Peyer's patch (tissue), 4 donors: Measurements from ENCODE around the gene SHC4. TPM values are rescaled to one million over a fixed set of nuclear protein-coding genes. Genes with fewer than 3 reads are reported as not detected.

Source experiments
- DNase-seq, 3 donors: peaks; one replicate each; pipeline ENCODE4 v3.0.0-alpha.2; 2017 to 2019
- H3K27ac ChIP-seq, 4 donors: fragments of 200-600 bp; sonication (generic); one replicate each; pipeline ENCODE4 v1.5.1; 2016 to 2019
- H3K27me3 ChIP-seq, 2 donors: fragments of 200-600 bp; sonication (generic); one replicate each; pipeline ENCODE4 v1.5.1; 2019
- H3K36me3 ChIP-seq, 3 donors: fragments of 200-600 bp; sonication (generic); one replicate each; pipeline ENCODE4 v1.5.1; 2016 to 2019
- H3K4me1 ChIP-seq, 4 donors: fragments of 200-600 bp; sonication (generic); one replicate each; pipeline ENCODE4 v1.5.1; 2016 to 2019
- H3K4me3 ChIP-seq, 4 donors: fragments of 200-600 bp; sonication (generic); 1 replicate in 3 of 4; 2 replicates in 1 of 4; pipeline ENCODE4 v1.5.1; 2016 to 2019; ENCODE audit warnings: mild to moderate bottlenecking in 1 of 4
- H3K9me3 ChIP-seq, 4 donors: fragments of 200-600 bp; sonication (generic); one replicate each; pipeline ENCODE4 v1.5.1; 2016 to 2019; ENCODE audit warnings: mild to moderate bottlenecking in 1 of 4
- POLR2A ChIP-seq, 2 donors: fragments of 450-650 bp; IDR thresholded peaks; one replicate each; pipeline ENCODE4 v1.5.1; 2017; ENCODE audit warnings: antibody characterized with exemption in 2 of 2, mild to moderate bottlenecking in 2 of 2, moderate library complexity in 2 of 2
- total RNA-seq, 4 donors: library from RNA; depleted of rRNA; stranded (reverse); fragments of >200 nt; gene quantifications; one replicate each; pipeline ENCODE4 v1.1.0, GENCODE V29; 2016
- TF ChIP-seq, protein P1 (sequence below), 6 experiments: fragments of 450-650 bp in 4 of 6; fragments of 200-600 bp in 2 of 6; sonication (generic) in 1 of 6; IDR thresholded peaks; one replicate each; pipeline ENCODE4 v1.5.1; 2017 to 2019; ENCODE audit warnings: antibody characterized with exemption in 6 of 6, mild to moderate bottlenecking in 3 of 6, moderate library complexity in 1 of 6

SHC4 gene
- total RNA-seq, 4 donors from 2014 or later = 0.66 TPM; not detected in 3

- peak; percentile 85 to 97 (median 91) for DNase-seq
- peak in 1 of 2 donors; percentile 63 for TF ChIP-seq POLR2A (IDR thresholded peaks at IDR 0.05)
- TF ChIP-seq, protein P1, sequence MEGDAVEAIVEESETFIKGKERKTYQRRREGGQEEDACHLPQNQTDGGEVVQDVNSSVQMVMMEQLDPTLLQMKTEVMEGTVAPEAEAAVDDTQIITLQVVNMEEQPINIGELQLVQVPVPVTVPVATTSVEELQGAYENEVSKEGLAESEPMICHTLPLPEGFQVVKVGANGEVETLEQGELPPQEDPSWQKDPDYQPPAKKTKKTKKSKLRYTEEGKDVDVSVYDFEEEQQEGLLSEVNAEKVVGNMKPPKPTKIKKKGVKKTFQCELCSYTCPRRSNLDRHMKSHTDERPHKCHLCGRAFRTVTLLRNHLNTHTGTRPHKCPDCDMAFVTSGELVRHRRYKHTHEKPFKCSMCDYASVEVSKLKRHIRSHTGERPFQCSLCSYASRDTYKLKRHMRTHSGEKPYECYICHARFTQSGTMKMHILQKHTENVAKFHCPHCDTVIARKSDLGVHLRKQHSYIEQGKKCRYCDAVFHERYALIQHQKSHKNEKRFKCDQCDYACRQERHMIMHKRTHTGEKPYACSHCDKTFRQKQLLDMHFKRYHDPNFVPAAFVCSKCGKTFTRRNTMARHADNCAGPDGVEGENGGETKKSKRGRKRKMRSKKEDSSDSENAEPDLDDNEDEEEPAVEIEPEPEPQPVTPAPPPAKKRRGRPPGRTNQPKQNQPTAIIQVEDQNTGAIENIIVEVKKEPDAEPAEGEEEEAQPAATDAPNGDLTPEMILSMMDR (IDR thresholded peaks at IDR 0.05) = no peak
- H3K27ac ChIP-seq = peak within 1 kb of the TSS; percentile 57 to 93 (median 82)
- no peaks in the 10 kb centered on the region for H3K9me3 ChIP-seq
- no peaks in the 10 kb centered on the region for H3K27me3 ChIP-seq
- no peaks in the 10 kb centered on the region for H3K36me3 ChIP-seq
- peak within 1 kb of the TSS; percentile 51 to 84 (median 68) for H3K4me3 ChIP-seq
- peaks cover 0 to 14% (median 0%) of the 10 kb centered on the region in 4 donors for H3K4me1 ChIP-seq
Measured at GRCh38 chr15:48877630-48878595, 85.8 kb downstream of the SHC4 start, which contains the start of gene EID1. TSS of gene EID1 (plus strand) at chr15:48878134. CDS start at chr15:48878177, 43 bp downstream.

GRCh38 chr15:48876057-48876456 is 87.7 kb downstream of the SHC4 start:
- no peak for TF ChIP-seq POLR2A (IDR thresholded peaks at IDR 0.05)
- no peaks in the 10 kb centered on the region for H3K36me3 ChIP-seq
- no peaks in the 10 kb centered on the region for H3K9me3 ChIP-seq
- no peak overlapping the region for H3K27ac ChIP-seq
- no peaks in the 10 kb centered on the region for H3K27me3 ChIP-seq
- no peak overlapping the region for H3K4me3 ChIP-seq
- peaks cover 0 to 14% (median 0%) of the 10 kb centered on the region in 4 donors for H3K4me1 ChIP-seq
- no peak for DNase-seq

GRCh38 chr15:48875241-48875960 is 88.3 kb downstream of the SHC4 start:
- H3K27me3 ChIP-seq = no peaks in the 10 kb centered on the region
- H3K9me3 ChIP-seq = no peaks in the 10 kb centered on the region
- TF ChIP-seq, protein P1 (IDR thresholded peaks at IDR 0.05) = no peak
- TF ChIP-seq POLR2A (IDR thresholded peaks at IDR 0.05) = no peak
- no peaks in the 10 kb centered on the region for H3K36me3 ChIP-seq
- no peak overlapping the region for H3K4me3 ChIP-seq
- no peak for DNase-seq
- H3K4me1 ChIP-seq = peaks cover 0 to 14% (median 0%) of the 10 kb centered on the region in 4 donors
- no peak overlapping the region for H3K27ac ChIP-seq

DNA sequence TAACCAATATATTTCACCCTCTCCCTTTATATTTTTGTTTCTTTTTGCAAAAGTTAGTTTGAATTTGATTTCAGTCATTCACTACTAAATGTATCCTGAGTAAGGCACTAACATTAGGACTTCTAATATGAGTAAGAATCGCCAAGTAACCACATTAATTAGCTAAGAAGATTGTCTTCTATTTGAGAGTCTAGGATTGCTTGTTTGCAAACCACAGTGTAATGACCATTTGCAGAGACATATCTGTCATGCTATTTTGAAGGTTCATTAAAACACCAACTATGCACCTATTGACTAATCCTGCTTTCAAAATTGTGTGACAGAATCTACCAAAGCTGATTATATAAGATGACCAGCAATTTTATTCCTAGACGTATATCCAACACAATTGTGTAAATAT is 91.1 kb downstream of the SHC4 start:
- TF ChIP-seq, protein P1 (IDR thresholded peaks at IDR 0.05) = no peak
- no peak for TF ChIP-seq POLR2A (IDR thresholded peaks at IDR 0.05)
- no peak for DNase-seq
- no peak overlapping the region for H3K4me3 ChIP-seq
- H3K9me3 ChIP-seq = no peaks in the 10 kb centered on the region
- H3K4me1 ChIP-seq = no peaks in the 10 kb centered on the region
- no peaks in the 10 kb centered on the region for H3K27me3 ChIP-seq
- H3K27ac ChIP-seq = no peak overlapping the region
- no peaks in the 10 kb centered on the region for H3K36me3 ChIP-seq

DNA sequence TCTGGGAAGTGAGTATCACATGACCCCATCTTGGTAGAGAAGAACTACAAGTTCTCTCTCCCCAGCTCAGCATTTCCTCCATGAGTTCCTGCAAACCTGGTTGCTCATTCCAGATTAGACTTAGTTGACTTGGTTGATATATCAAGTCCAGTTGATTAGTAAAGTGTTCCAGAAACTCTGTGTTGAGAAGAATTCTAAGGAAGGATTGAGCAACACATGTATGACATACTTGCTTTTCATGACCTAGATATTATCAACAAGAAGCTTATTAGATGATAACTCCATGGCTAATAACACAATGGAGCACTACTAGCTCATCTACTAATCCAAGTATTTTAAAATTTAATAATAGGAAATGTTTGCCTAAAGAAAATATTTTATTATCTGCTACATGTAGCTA is 92.2 kb downstream of the SHC4 start:
- no peak overlapping the region for H3K27ac ChIP-seq
- H3K4me3 ChIP-seq = no peak overlapping the region
- no peaks in the 10 kb centered on the region for H3K27me3 ChIP-seq
- H3K9me3 ChIP-seq = no peaks in the 10 kb centered on the region
- no peak for TF ChIP-seq POLR2A (IDR thresholded peaks at IDR 0.05)
- TF ChIP-seq, protein P1 (IDR thresholded peaks at IDR 0.05) = no peak
- H3K36me3 ChIP-seq = no peaks in the 10 kb centered on the region
- no peak for DNase-seq
- no peaks in the 10 kb centered on the region for H3K4me1 ChIP-seq
